Activated naive CD4-positive, alpha-beta T cell treated with anti-CD3 and anti-CD28 coated beads, Interleukin-2, amount 50 U/mL, for 24 hours (primary cell): ENCODE data around the gene THPO.
"Not testable (repeated sequence)": the region's sequence is repeated elsewhere in the genome, so short reads cannot be mapped to it uniquely, and the experiment has no call there.

Source experiments
- H3K27ac Mint-ChIP-seq: one replicate; pipeline ENCODE4 v1.8.0; 2021; ENCODE audit warnings: mild to moderate bottlenecking, mixed read lengths
- H3K27me3 Mint-ChIP-seq: one replicate; pipeline ENCODE4 v1.8.0; 2021; ENCODE audit warnings: mixed read lengths
- H3K36me3 Mint-ChIP-seq: one replicate; pipeline ENCODE4 v1.8.0; 2021; ENCODE audit warnings: mixed read lengths
- H3K4me1 Mint-ChIP-seq: one replicate; pipeline ENCODE4 v1.8.0; 2021; ENCODE audit warnings: mixed read lengths
- H3K4me3 Mint-ChIP-seq: one replicate; pipeline ENCODE4 v1.8.0; 2021; ENCODE audit warnings: mild to moderate bottlenecking, mixed read lengths
- H3K9me3 Mint-ChIP-seq: one replicate; pipeline ENCODE4 v1.8.0; 2021; ENCODE audit warnings: mixed read lengths

THPO gene

DNA sequence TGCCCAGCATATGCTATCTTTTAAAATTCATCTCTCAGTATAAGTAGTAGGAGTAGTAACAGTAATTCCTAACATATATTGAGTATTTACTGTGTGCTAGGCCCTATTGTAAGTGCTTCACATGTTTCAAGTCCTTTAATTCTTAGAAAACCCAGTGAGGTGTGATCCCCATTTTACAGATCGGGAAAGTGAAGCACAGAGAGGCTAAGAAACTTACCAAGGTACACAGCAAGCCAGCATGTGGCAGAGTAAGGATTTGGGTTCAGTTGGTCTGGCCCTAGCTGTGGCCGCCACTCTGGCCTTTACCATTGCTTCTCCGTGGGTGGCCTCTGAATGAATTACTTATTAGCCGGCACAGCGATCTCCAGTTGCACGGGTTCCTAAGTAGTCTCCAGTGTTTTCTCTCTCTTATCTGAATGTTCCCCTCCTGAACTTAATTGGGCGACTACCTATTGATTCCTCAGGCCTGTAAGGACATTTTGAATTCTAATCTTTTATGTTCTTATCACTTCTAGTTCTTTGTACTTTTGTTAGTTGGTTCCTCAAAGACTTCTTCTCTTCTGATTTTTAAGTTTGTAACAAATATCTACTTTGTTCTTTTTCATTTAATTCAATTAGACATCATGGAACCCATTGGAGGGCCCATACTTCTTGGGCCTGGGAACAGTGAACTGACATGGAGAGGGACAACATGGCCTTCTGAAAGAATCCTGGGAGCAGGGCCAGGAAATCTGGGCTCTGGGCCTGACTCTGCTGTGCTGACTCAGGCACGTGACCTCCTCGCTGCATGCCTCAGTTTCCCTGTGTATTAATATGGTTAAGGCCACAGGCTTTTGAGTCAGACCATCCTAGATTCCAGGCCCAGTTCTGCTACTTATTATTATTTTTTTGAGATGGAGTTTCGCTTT lies 28.2 kb downstream of the THPO start:
- H3K27ac Mint-ChIP-seq: no peak overlapping the region
- no peaks in the 10 kb centered on the region for H3K27me3 Mint-ChIP-seq
- no peaks in the 10 kb centered on the region for H3K4me1 Mint-ChIP-seq
- no peaks in the 10 kb centered on the region for H3K9me3 Mint-ChIP-seq
- H3K4me3 Mint-ChIP-seq: no peak overlapping the region
- peaks cover 2% of the 10 kb centered on the region for H3K36me3 Mint-ChIP-seq

GRCh38 chr3:184348057-184348382 lies 30.0 kb downstream of the THPO start:
- Mint-ChIP-seq H3K9me3 (no peaks in the 10 kb centered on the region), H3K36me3 (peaks cover 2% of the 10 kb centered on the region), H3K27me3 (no peaks in the 10 kb centered on the region), H3K27ac (no peak overlapping the region), H3K4me1 (no peaks in the 10 kb centered on the region), H3K4me3 (no peak overlapping the region)

DNA sequence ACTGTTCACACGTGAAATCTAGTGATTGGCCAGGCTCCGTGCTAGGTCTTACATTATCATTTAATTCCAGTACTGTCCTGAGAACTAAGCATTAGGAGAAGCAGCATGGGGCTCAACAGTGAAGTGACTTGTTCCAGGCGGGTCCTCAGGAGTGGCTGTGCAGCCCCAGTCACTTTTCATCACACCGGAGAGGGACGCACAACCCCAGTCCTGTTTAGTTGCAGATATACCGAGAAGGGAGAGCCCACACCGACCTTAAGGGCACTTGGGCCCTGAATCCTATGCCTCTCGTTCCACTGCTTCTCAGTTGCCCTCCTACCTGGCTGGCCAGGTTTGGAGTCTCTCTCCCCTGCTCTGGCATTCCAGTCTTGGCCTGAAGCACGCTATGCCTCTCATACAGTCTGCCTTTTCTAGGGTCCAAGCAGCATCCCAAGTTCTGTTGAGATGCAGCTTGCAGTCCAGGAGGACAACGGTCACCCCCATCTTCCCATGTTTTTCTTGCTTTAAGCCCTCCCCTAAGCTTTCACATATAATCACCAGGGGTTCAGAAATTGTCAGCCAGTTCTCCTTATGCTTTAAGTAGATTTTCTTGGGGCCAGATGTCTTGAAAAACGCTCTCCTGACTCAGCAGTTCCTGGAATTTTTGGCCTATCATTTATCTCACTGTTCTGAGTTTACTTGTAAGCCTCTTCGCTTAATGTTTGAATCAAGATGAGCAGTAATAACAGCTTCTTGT lies 30.5 kb downstream of the THPO start:
- no peaks in the 10 kb centered on the region for H3K4me1 Mint-ChIP-seq
- no peaks in the 10 kb centered on the region for H3K9me3 Mint-ChIP-seq
- H3K36me3 Mint-ChIP-seq: peaks cover 2% of the 10 kb centered on the region
- no peak overlapping the region for H3K4me3 Mint-ChIP-seq
- H3K27ac Mint-ChIP-seq: peak overlapping the region; percentile 5
- H3K27me3 Mint-ChIP-seq: no peaks in the 10 kb centered on the region

DNA sequence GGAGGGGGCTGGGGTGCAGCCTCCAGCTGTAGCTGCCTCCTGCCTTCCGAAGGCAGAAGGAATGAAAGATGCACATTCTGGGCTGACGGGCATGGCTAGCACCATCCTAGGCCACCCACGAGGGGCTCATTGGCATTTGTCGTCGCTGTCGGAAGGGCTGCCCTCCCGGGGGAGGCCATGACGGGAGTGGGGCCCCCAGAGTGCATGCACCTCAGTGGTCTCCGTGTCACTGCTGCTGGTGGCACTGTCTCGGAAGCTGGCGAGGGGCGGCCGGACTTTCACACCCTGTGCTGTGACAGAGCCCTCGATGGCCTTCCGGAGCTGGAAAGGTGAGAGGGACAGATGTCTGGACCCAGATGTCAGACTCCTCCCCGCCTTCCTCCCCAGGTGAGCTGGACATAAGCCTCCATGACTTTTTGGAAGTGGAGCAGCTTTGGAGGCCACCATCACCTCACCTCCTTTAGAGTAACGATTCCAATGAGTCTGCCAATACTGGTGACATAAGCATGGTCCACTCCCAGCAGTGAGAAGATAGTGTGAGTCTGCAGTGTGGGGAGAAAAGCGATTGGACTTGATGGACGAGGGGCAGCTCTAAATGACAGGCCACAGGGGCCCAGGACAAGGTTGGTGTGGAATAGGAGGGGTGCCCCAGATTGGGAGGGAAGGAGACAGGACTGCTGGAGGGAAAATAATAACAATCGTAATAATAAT lies 31.4 kb downstream of the THPO start:
- Mint-ChIP-seq H3K4me3 (no peak overlapping the region), H3K9me3 (no peaks in the 10 kb centered on the region), H3K27ac (no peak overlapping the region), H3K36me3 (peaks cover 2% of the 10 kb centered on the region), H3K27me3 (no peaks in the 10 kb centered on the region), H3K4me1 (no peaks in the 10 kb centered on the region)

- Mint-ChIP-seq H3K27me3 (no peaks in the 10 kb centered on the region), H3K4me1 (no peaks in the 10 kb centered on the region), H3K27ac (no peak overlapping the region), H3K9me3 (no peaks in the 10 kb centered on the region), H3K4me3 (no peak overlapping the region), H3K36me3 (peaks cover 2% of the 10 kb centered on the region)
Observed at GRCh38 chr3:184345317-184346144, 32.5 kb downstream of the THPO start.

GRCh38 chr3:184344579-184345316 lies 33.3 kb downstream of the THPO start:
- H3K9me3 Mint-ChIP-seq: no peaks in the 10 kb centered on the region
- no peak overlapping the region for H3K4me3 Mint-ChIP-seq
- H3K4me1 Mint-ChIP-seq: no peaks in the 10 kb centered on the region
- H3K27ac Mint-ChIP-seq: no peak overlapping the region
- H3K27me3 Mint-ChIP-seq: no peaks in the 10 kb centered on the region
- H3K36me3 Mint-ChIP-seq: peaks cover 2% of the 10 kb centered on the region

DNA sequence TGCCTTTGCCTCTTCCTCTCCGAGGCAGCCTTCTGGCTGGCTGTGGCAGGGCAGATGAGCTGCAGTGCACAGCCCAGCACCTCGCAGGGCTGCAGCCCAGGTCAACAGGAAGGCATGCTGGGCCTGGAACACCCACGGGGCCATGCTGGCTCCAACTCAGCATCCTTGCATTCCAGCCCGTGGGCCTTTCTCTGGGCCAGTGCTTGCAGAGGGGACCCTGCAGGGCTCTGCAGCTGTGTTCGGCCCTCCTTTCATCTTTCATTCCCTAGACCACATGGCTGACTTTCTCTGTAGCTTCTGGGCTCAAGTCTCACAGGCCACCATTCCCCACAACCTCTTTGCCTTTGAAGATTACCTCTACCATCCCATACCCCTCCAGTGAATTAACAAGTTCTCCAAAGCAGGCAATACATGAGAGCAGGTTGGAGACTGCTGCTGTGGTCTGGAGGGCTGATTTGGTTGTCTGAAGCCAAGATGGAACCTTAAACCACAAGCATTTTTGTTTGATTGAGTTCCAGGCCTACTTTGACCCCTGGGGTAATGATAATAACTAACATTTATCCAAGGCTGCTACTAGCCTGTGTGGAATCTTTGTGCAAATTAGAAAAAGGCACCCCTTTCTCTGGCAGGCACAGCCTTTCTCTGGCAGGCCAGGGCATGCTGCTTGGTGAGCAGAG lies 34.7 kb downstream of the THPO start:
- Mint-ChIP-seq H3K9me3 (no peaks in the 10 kb centered on the region), H3K4me1 (no peaks in the 10 kb centered on the region), H3K4me3 (no peak overlapping the region), H3K27me3 (no peaks in the 10 kb centered on the region), H3K36me3 (peaks cover 2% of the 10 kb centered on the region), H3K27ac (no peak overlapping the region)

- no peaks in the 10 kb centered on the region for H3K9me3 Mint-ChIP-seq
- peaks cover 2% of the 10 kb centered on the region for H3K36me3 Mint-ChIP-seq
- H3K4me1 Mint-ChIP-seq: peaks cover 13% of the 10 kb centered on the region
- H3K4me3 Mint-ChIP-seq: no peak overlapping the region
- H3K27ac Mint-ChIP-seq: no peak overlapping the region
- no peaks in the 10 kb centered on the region for H3K27me3 Mint-ChIP-seq
Observed at GRCh38 chr3:184341925-184342324, 36.1 kb downstream of the THPO start.

- H3K4me3 Mint-ChIP-seq, H3K27ac Mint-ChIP-seq, H3K36me3 Mint-ChIP-seq, H3K27me3 Mint-ChIP-seq, H3K9me3 Mint-ChIP-seq: not testable (repeated sequence)
- peaks cover 27% of the 10 kb centered on the region for H3K4me1 Mint-ChIP-seq
Observed at GRCh38 chr3:184339451-184340135, 38.4 kb downstream of the THPO start.

- Mint-ChIP-seq H3K4me3 (no peak overlapping the region), H3K4me1 (peaks cover 33% of the 10 kb centered on the region), H3K27ac (no peak overlapping the region), H3K9me3 (no peaks in the 10 kb centered on the region), H3K36me3 (peaks cover 3% of the 10 kb centered on the region), H3K27me3 (no peaks in the 10 kb centered on the region)
Observed at GRCh38 chr3:184339001-184339400, 39.0 kb downstream of the THPO start.

DNA sequence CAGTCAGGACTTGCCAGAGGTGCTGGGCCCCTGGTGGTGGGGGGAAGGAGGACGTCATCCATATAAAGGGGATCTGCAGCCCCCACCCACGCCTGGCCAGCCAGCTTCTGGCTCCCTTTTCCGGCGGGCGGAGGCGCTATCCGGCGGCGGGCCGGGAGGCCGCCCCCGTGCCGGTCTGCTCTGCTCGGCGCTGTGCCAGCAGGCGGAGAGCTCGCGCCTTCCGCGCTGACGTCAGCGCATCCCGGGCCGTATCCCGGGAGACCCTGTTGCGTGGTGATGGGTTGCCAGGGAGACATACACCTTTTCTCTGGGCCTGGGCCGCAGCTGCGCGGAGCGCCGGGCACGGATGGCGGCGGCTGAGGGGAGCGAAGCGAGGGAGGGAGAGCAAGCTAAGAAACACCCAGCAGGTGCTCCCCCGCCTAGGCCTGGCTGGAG lies 39.5 kb downstream of the THPO start:
- H3K4me3 Mint-ChIP-seq: no peak overlapping the region
- H3K36me3 Mint-ChIP-seq: peaks cover 3% of the 10 kb centered on the region
- no peak overlapping the region for H3K27ac Mint-ChIP-seq
- no peaks in the 10 kb centered on the region for H3K27me3 Mint-ChIP-seq
- H3K9me3 Mint-ChIP-seq: no peaks in the 10 kb centered on the region
- H3K4me1 Mint-ChIP-seq: peaks cover 37% of the 10 kb centered on the region

GRCh38 chr3:184337981-184338380 lies 40.0 kb downstream of the THPO start:
- peaks cover 43% of the 10 kb centered on the region for H3K4me1 Mint-ChIP-seq
- peaks cover 4% of the 10 kb centered on the region for H3K36me3 Mint-ChIP-seq
- no peaks in the 10 kb centered on the region for H3K9me3 Mint-ChIP-seq
- no peak overlapping the region for H3K27ac Mint-ChIP-seq
- H3K27me3 Mint-ChIP-seq: no peaks in the 10 kb centered on the region
- peak overlapping the region; percentile 13 for H3K4me3 Mint-ChIP-seq

DNA sequence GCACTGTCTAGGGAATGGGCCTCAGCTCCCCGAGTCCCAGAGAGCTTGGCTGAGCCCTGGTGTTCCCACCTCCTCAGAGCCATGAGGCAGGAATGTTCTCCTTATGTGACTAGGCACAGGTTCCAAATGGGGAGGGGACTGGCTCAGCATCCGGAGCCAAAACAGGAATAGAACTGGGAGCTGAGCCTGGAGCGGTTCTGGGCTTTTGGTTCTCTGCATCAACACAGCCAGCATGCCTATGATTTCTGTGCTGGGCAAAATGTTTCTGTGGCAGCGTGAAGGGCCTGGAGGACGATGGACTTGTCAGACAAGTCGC lies 40.6 kb downstream of the THPO start, which contains the start of gene FAM131A:
FAM131A (plus strand) TSS at position 202 of the 316 bp plus-strand sequence; CDS start at position 233, 31 bp downstream.
- H3K27me3 Mint-ChIP-seq: no peaks in the 10 kb centered on the region
- H3K4me1 Mint-ChIP-seq: peaks cover 49% of the 10 kb centered on the region
- H3K9me3 Mint-ChIP-seq: no peaks in the 10 kb centered on the region
- H3K27ac Mint-ChIP-seq: peak within 1 kb of the TSS; percentile 86
- peak within 1 kb of the TSS; percentile 92 for H3K4me3 Mint-ChIP-seq
- H3K36me3 Mint-ChIP-seq: peaks cover 8% of the 10 kb centered on the region
